WTC11 (cell line): ENCODE data around the gene SWT1. TPM values are rescaled to one million over a fixed set of nuclear protein-coding genes. Genes with fewer than 3 reads are reported as not detected.

ENCODE experiments used
- ATAC-seq: fragments of 200-7000 bp; cut with Tn5 transposase; 2 replicates; pipeline ENCODE4 v1.10.0; 2021; ENCODE audit warnings: mild to moderate bottlenecking, moderate library complexity
- CTCF ChIA-PET: fragments of 300-600 bp; sonication (Branson Sonifier 250); formaldehyde crosslinking; loops from one replicate; lab custom pipeline; 2021; ENCODE audit warnings: antibody characterized with exemption; lab: Charles Lee
- POLR2A ChIA-PET: fragments of 350-600 bp; sonication (Branson Sonifier 250); formaldehyde crosslinking; loops from one replicate; lab custom pipeline; 2021; ENCODE audit warnings: antibody characterized with exemption; lab: Charles Lee
- DNase-seq: peaks from one replicate; pipeline ENCODE4 v3.0.0; 2021; ENCODE audit warnings: low spot score
- H3K27ac Mint-ChIP-seq: 2 replicates; pipeline ENCODE4 v1.8.0; 2021; ENCODE audit warnings: mixed read lengths
- H3K27me3 Mint-ChIP-seq: 2 replicates; pipeline ENCODE4 v1.8.0; 2021; ENCODE audit warnings: low read depth, mild to moderate bottlenecking, moderate library complexity, mixed read lengths
- H3K36me3 Mint-ChIP-seq: 2 replicates; pipeline ENCODE4 v1.8.0; 2021; ENCODE audit warnings: mixed read lengths
- H3K4me1 Mint-ChIP-seq: 2 replicates; pipeline ENCODE4 v1.8.0; 2022; ENCODE audit warnings: mixed read lengths
- H3K4me3 Mint-ChIP-seq: 2 replicates; pipeline ENCODE4 v1.8.0; 2021; ENCODE audit warnings: mild to moderate bottlenecking, moderate library complexity, mixed read lengths
- H3K9me3 Mint-ChIP-seq: 2 replicates; pipeline ENCODE4 v1.8.0; 2021; ENCODE audit warnings: mixed read lengths
- ATF1 ChIP-seq: sonication (generic); formaldehyde crosslinking; IDR thresholded peaks from 2 replicates; pipeline ENCODE4 v1.8.1; 2023; ENCODE audit warnings: mild to moderate bottlenecking, moderate library complexity, missing genetic modification reagents
- ATF3 ChIP-seq: sonication (generic); formaldehyde crosslinking; conservative IDR thresholded peaks from 2 replicates; pipeline ENCODE4 v1.8.1; 2022; ENCODE audit warnings: mild to moderate bottlenecking, missing genetic modification reagents
- ELF4 ChIP-seq: sonication (generic); formaldehyde crosslinking; IDR thresholded peaks from 2 replicates; pipeline ENCODE4 v1.8.1; 2022; ENCODE audit warnings: low read depth, mild to moderate bottlenecking, moderate library complexity, missing genetic modification reagents
- EMX1 ChIP-seq: fragments of 250-450 bp; sonication (Bioruptor Pico); IDR thresholded peaks from 2 replicates; pipeline ENCODE4 v1.8.0; 2021; ENCODE audit warnings: mild to moderate bottlenecking
- ERG ChIP-seq: fragments of 250-450 bp; sonication (Bioruptor Pico); IDR thresholded peaks from 2 replicates; pipeline ENCODE4 v1.8.0; 2021; ENCODE audit warnings: mild to moderate bottlenecking
- NFE2L1 ChIP-seq: sonication (generic); formaldehyde crosslinking; IDR thresholded peaks from 2 replicates; pipeline ENCODE4 v1.8.1; 2023; ENCODE audit warnings: missing genetic modification reagents
- NR3C1 ChIP-seq: sonication (generic); formaldehyde crosslinking; conservative IDR thresholded peaks from 2 replicates; pipeline ENCODE4 v1.8.1; 2023; ENCODE audit warnings: low read depth, mild to moderate bottlenecking, missing genetic modification reagents
- SOX15 ChIP-seq: fragments of 250-450 bp; sonication (Bioruptor Pico); IDR thresholded peaks from 2 replicates; pipeline ENCODE4 v1.9.0; 2021; ENCODE audit warnings: mild to moderate bottlenecking
- TEAD4 ChIP-seq: sonication (generic); formaldehyde crosslinking; IDR thresholded peaks from 2 replicates; pipeline ENCODE4 v1.8.0; 2022; ENCODE audit warnings: mild to moderate bottlenecking, missing genetic modification reagents
- ZNF317 ChIP-seq: sonication (generic); formaldehyde crosslinking; IDR thresholded peaks from 2 replicates; pipeline ENCODE4 v1.8.1; 2023; ENCODE audit warnings: low read depth, mild to moderate bottlenecking, moderate library complexity, missing genetic modification reagents, borderline replicate concordance
- ZNF416 ChIP-seq: fragments of 250-450 bp; sonication (Bioruptor Pico); IDR thresholded peaks from 2 replicates; pipeline ENCODE4 v1.9.0; 2021; ENCODE audit warnings: mild to moderate bottlenecking, inconsistent platforms
- ZNF671 ChIP-seq: fragments of 250-450 bp; sonication (Bioruptor Pico); IDR thresholded peaks from 2 replicates; pipeline ENCODE4 v1.8.0; 2021; ENCODE audit warnings: mild to moderate bottlenecking
- total RNA-seq: library from RNA; stranded (reverse); gene quantifications from 3 replicates; pipeline ENCODE4 v1.2.3, GENCODE V29; 2021
- TF ChIP-seq, protein P1 (sequence below): sonication (generic); formaldehyde crosslinking; IDR thresholded peaks from 2 replicates; pipeline ENCODE4 v1.8.1; 2023; ENCODE audit warnings: mild to moderate bottlenecking, missing genetic modification reagents
- TF ChIP-seq, protein P2 (sequence below): sonication (generic); formaldehyde crosslinking; IDR thresholded peaks from 2 replicates; pipeline ENCODE4 v1.8.1; 2022; ENCODE audit warnings: low read depth, missing genetic modification reagents, borderline replicate concordance
- TF ChIP-seq, protein P3 (sequence below): sonication (generic); formaldehyde crosslinking; IDR thresholded peaks from 2 replicates; pipeline ENCODE4 v1.8.0; 2022; ENCODE audit warnings: mild to moderate bottlenecking, missing genetic modification reagents
- TF ChIP-seq, protein P4 (sequence below): fragments of 200-600 bp; IDR thresholded peaks from 2 replicates; pipeline ENCODE4 v1.8.0; 2022; ENCODE audit warnings: antibody characterized with exemption

Gene SWT1
- total RNA-seq, 1 experiment from 2014 or later: 5.8 TPM

DNA sequence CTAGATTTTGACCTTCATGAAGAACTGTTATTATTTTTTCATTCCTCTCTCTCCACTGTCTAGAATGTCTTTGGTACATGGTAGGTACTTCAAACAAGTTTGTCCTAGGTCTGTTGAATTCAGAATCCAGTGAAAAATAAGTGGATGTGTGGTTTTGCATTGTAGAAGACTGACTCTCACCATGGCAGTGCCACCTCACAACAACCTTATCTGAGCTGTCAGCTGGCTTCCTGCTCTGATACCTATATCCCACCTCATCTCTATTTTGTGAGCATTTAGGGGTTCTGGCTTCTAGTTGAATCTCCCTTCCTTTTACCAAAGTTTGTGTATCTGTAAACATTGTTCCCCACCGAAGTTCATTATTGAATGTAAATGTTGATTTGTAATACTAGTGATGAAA, 9.1 kb downstream of the SWT1 start:
- no peak for TF ChIP-seq SOX15 (CRISPR knock-in tag)
- TF ChIP-seq, protein P1, sequence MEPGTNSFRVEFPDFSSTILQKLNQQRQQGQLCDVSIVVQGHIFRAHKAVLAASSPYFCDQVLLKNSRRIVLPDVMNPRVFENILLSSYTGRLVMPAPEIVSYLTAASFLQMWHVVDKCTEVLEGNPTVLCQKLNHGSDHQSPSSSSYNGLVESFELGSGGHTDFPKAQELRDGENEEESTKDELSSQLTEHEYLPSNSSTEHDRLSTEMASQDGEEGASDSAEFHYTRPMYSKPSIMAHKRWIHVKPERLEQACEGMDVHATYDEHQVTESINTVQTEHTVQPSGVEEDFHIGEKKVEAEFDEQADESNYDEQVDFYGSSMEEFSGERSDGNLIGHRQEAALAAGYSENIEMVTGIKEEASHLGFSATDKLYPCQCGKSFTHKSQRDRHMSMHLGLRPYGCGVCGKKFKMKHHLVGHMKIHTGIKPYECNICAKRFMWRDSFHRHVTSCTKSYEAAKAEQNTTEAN (CRISPR knock-in tag): no peak
- TF ChIP-seq, protein P2, sequence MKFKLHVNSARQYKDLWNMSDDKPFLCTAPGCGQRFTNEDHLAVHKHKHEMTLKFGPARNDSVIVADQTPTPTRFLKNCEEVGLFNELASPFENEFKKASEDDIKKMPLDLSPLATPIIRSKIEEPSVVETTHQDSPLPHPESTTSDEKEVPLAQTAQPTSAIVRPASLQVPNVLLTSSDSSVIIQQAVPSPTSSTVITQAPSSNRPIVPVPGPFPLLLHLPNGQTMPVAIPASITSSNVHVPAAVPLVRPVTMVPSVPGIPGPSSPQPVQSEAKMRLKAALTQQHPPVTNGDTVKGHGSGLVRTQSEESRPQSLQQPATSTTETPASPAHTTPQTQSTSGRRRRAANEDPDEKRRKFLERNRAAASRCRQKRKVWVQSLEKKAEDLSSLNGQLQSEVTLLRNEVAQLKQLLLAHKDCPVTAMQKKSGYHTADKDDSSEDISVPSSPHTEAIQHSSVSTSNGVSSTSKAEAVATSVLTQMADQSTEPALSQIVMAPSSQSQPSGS (CRISPR knock-in tag): no peak
- no peak for TF ChIP-seq NR3C1 (CRISPR knock-in tag)
- TF ChIP-seq EMX1: no peak
- no peak for TF ChIP-seq ZNF671 (CRISPR knock-in tag)
- no peak for TF ChIP-seq ATF3 (CRISPR knock-in tag)
- TF ChIP-seq ZNF317 (CRISPR knock-in tag): no peak
- TF ChIP-seq, protein P3, sequence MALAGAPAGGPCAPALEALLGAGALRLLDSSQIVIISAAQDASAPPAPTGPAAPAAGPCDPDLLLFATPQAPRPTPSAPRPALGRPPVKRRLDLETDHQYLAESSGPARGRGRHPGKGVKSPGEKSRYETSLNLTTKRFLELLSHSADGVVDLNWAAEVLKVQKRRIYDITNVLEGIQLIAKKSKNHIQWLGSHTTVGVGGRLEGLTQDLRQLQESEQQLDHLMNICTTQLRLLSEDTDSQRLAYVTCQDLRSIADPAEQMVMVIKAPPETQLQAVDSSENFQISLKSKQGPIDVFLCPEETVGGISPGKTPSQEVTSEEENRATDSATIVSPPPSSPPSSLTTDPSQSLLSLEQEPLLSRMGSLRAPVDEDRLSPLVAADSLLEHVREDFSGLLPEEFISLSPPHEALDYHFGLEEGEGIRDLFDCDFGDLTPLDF (CRISPR knock-in tag): no peak
- TF ChIP-seq ERG: no peak
- no peak for TF ChIP-seq NFE2L1 (CRISPR knock-in tag)
- no peak for TF ChIP-seq ELF4 (CRISPR knock-in tag)
- TF ChIP-seq TEAD4 (CRISPR knock-in tag): no peak
- no peak for TF ChIP-seq ATF1 (CRISPR knock-in tag)
- H3K9me3 Mint-ChIP-seq: no peaks in the 10 kb centered on the region
- no peak overlapping the region for H3K4me3 Mint-ChIP-seq
- ChIA-PET POLR2A (no interaction called here), CTCF (no interaction called here)
- ATAC-seq (no peak), DNase-seq (no peak)
- no peaks in the 10 kb centered on the region for H3K27me3 Mint-ChIP-seq
- H3K36me3 Mint-ChIP-seq: no peaks in the 10 kb centered on the region
- H3K27ac Mint-ChIP-seq: no peak overlapping the region
- no peaks in the 10 kb centered on the region for H3K4me1 Mint-ChIP-seq

- Mint-ChIP-seq H3K27me3 (no peaks in the 10 kb centered on the region), H3K9me3 (no peaks in the 10 kb centered on the region), H3K4me3 (peak overlapping the region; percentile 42), H3K4me1 (no peaks in the 10 kb centered on the region), H3K27ac (no peak overlapping the region), H3K36me3 (no peaks in the 10 kb centered on the region)
- CTCF ChIA-PET: interaction anchor here (0.6 to 1.7 kb wide), 50 partner anchors 8 to 622 kb away, joined by 3 to 35 read pairs (median 3); partner anchors contain the start of genes EDEM3, NIBAN1, RNF2 and SWT1
- POLR2A ChIA-PET: interaction anchor here (0.6 kb wide), 1 partner anchor 114 kb away, joined by 3 read pairs; no protein-coding TSS in a partner anchor
- ATAC-seq: peak; percentile 94
- DNase-seq: peak; percentile 48
- no peak for TF ChIP-seq ZNF416
- TF ChIP-seq, protein P4, sequence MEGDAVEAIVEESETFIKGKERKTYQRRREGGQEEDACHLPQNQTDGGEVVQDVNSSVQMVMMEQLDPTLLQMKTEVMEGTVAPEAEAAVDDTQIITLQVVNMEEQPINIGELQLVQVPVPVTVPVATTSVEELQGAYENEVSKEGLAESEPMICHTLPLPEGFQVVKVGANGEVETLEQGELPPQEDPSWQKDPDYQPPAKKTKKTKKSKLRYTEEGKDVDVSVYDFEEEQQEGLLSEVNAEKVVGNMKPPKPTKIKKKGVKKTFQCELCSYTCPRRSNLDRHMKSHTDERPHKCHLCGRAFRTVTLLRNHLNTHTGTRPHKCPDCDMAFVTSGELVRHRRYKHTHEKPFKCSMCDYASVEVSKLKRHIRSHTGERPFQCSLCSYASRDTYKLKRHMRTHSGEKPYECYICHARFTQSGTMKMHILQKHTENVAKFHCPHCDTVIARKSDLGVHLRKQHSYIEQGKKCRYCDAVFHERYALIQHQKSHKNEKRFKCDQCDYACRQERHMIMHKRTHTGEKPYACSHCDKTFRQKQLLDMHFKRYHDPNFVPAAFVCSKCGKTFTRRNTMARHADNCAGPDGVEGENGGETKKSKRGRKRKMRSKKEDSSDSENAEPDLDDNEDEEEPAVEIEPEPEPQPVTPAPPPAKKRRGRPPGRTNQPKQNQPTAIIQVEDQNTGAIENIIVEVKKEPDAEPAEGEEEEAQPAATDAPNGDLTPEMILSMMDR: 0 out of 2 replicates have a peak, but pooled peaks have one; percentile 23
Measured at GRCh38 chr1:185170291-185170848, 13.4 kb downstream of the SWT1 start.
